ENCODE measurements around the gene VENTX.

GRCh38 chr10:133219782-133220181 lies 17.9 kb upstream of the VENTX start:
- no peak for TF ChIP-seq CTCF (IDR thresholded peaks at IDR 0.05)
- TF ChIP-seq SIN3A (IDR thresholded peaks at IDR 0.05; ENCODE audit: borderline replicate concordance, insufficient read depth, low read depth, low read length), result no peak
- TF ChIP-seq TCF7L2 (IDR thresholded peaks at IDR 0.05; ENCODE audit: low read depth, low read length), result no peak
- no peak for TF ChIP-seq POLR2AphosphoS5 (IDR thresholded peaks at IDR 0.05; ENCODE audit: low read depth, low read length)

All from Panc1 (cell line).